LNCaP clone FGC (cell line): Measurements from ENCODE around the gene GRK1.

Experiments used
- DNase-seq: peaks from one replicate; pipeline ENCODE4 v3.0.0-alpha.2; 2011; ENCODE audit warnings: low read depth
- H3K4me3 ChIP-seq: 2 replicates; pipeline ENCODE4 v1.5.1; 2011; ENCODE audit warnings: mild to moderate bottlenecking, low read depth, low read length, control low read depth
- CTCF ChIP-seq: IDR thresholded peaks from 2 replicates; pipeline ENCODE4 v1.5.1; 2012; ENCODE audit warnings: mild to moderate bottlenecking; ENCODE audit not compliant: control insufficient read depth, insufficient read depth; ENCODE audit errors: extremely low read depth

The GRK1 gene

DNA sequence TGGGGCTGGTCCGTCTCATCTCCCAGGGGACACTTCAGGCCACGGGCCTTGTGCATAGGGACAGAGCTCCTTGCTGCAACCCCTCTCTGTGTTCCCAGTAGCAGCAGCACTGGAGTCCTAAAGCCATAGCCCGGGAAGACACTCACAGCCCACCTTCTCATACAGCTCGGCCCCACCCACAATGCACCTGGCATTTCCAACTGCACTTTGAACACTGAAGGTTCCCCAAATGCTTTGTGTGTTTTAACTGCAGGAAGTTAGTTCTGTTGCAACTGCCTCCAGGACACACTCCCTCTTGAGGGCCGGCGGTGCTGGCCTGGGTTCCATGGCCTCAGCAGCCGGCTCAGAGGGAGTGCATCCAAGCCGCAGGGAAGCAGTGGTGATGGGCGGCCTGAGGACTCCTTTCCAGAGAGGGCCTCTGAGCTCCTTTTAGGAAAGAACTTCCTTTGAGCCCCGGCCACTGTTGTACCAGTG, 69.3 kb downstream of the GRK1 start:
- no peak for TF ChIP-seq CTCF
- no peak for DNase-seq

GRCh38 chr13:113737803-113738202, 70.8 kb downstream of the GRK1 start:
- TF ChIP-seq CTCF, result no peak
- no peak overlapping the region for H3K4me3 ChIP-seq
- no peak for DNase-seq

More for the DNA sequence above, 69.3 kb downstream of the GRK1 start:
- no peak overlapping the region for H3K4me3 ChIP-seq

DNA sequence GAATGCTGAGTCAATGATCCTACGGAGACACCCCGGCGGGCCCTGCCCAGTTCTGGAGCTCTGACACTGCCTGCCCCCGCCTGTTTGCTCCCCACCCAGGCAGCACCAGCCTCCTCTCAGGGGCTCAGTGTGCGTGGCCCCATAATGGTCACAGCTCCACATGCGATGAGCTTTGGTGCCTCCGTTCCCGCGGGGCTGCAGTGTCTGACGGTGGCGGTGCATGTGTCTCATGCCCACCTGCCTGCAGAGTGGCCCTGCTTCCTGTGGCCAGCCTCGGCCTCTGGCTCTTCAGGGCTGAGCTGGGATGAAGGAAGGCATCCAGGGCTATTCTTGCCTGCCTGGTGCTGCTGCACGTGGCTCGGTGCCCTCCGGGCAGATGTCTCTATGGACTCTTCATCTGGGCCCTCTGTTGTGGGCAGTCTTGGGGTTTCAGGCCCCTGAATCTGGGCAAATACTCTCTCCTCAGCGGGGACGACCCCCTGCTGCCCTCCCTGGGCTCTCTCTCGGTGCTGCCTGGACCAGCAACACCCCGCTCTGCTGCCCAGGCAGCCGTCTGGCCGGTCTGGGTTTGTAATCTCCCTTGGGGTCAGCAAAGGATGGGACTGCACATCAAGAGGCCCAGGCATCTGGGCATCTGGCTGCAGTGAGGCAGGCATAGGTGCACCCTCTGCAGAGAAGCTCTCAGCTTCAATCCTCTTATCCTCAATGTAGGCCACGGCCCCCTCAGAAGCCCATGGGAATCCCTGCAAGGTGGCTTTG, 72.7 kb downstream of the GRK1 start:
- H3K4me3 ChIP-seq, result no peak overlapping the region
- no peak for DNase-seq
- TF ChIP-seq CTCF, result no peak

GRCh38 chr13:113740286-113740556, 73.2 kb downstream of the GRK1 start:
- TF ChIP-seq CTCF, result no peak
- H3K4me3 ChIP-seq, result no peak overlapping the region
- no peak for DNase-seq

DNA sequence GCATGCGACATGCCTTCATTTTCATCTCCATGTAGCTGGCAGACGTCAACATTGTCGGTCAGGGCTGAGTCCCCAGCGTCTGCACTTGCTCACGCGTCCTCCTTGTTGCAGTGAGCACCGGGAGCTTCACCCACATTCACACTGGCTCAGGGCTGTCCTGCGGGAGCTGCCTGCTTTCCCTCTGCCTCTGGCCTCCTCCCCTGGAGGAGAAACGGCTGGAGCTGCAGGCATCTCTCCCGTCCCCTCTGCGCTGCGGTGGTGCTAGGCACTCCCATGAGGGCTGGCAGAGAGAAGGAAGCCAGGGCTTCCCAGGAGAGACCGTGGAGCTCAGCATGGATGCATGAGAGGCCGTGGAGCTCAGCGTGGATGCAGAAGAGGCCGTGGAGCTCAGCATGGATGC, 73.6 kb downstream of the GRK1 start:
- no peak overlapping the region for H3K4me3 ChIP-seq
- TF ChIP-seq CTCF, result no peak
- DNase-seq, result no peak

GRCh38 chr13:113741191-113741668, 74.2 kb downstream of the GRK1 start:
- TF ChIP-seq CTCF, result no peak
- H3K4me3 ChIP-seq, result no peak overlapping the region
- DNase-seq, result no peak

GRCh38 chr13:113742000-113742441, 75.0 kb downstream of the GRK1 start:
- DNase-seq, result no peak
- H3K4me3 ChIP-seq, result no peak overlapping the region
- no peak for TF ChIP-seq CTCF
